Tibial nerve (tissue), 4 donors: ENCODE data around the gene BCAS1. TPM values are rescaled to one million over a fixed set of nuclear protein-coding genes. Genes with fewer than 3 reads are reported as not detected.

Experiments
- DNase-seq, 2 donors: peaks; one replicate each; pipeline ENCODE4 v3.0.0-alpha.2; 2019; ENCODE audit warnings: low spot score in 2 of 2
- H3K27ac ChIP-seq, 4 donors: fragments of 200-600 bp; sonication (generic) in 3 of 4; one replicate each; pipeline ENCODE4 v1.5.1; 2017 to 2019; ENCODE audit warnings: mild to moderate bottlenecking in 1 of 4
- H3K27me3 ChIP-seq, 2 donors: fragments of 200-600 bp; sonication (generic) in 1 of 2; one replicate each; pipeline versions ENCODE4 v1.5.1 to v1.6.0; 2017 to 2019
- H3K36me3 ChIP-seq, 3 donors: fragments of 200-600 bp; sonication (generic); one replicate each; pipeline ENCODE4 v1.5.1; 2018 to 2019
- H3K4me1 ChIP-seq, 4 donors: fragments of 200-600 bp; sonication (generic) in 3 of 4; one replicate each; pipeline ENCODE4 v1.5.1; 2017 to 2019
- H3K4me3 ChIP-seq, 4 donors: fragments of 200-600 bp; sonication (generic) in 3 of 4; one replicate each; pipeline ENCODE4 v1.5.1; 2017 to 2019; ENCODE audit warnings: mild to moderate bottlenecking in 1 of 4, moderate library complexity in 1 of 4
- H3K9me3 ChIP-seq, 4 donors: fragments of 200-600 bp; sonication (generic) in 3 of 4; one replicate each; pipeline ENCODE4 v1.5.1; 2017 to 2019
- CTCF ChIP-seq, 5 experiments: fragments of 200-600 bp in 3 of 5; fragments of 450-650 bp in 2 of 5; sonication (generic) in 3 of 5; IDR thresholded peaks; one replicate each; pipeline ENCODE4 v1.5.1; 2016 to 2019; ENCODE audit warnings: antibody characterized with exemption in 5 of 5, mild to moderate bottlenecking in 3 of 5, moderate library complexity in 2 of 5
- EP300 ChIP-seq, 2 donors: sonication (generic); formaldehyde crosslinking; IDR thresholded peaks; one replicate each; pipeline ENCODE4 v1.6.1; 2017; ENCODE audit warnings: antibody characterized with exemption in 2 of 2, mild to moderate bottlenecking in 1 of 2
- POLR2A ChIP-seq, 2 donors: fragments of 450-650 bp; IDR thresholded peaks; one replicate each; pipeline ENCODE4 v1.6.1; 2017; ENCODE audit warnings: antibody characterized with exemption in 2 of 2, mild to moderate bottlenecking in 2 of 2, moderate library complexity in 2 of 2
- WGBS, 2 donors: methylation state at CpG; one replicate each; pipeline ENCODE4 v1.1.5; 2018; 5-methylcytosine and 5-hydroxymethylcytosine counted together
- total RNA-seq, 4 donors: library from RNA; depleted of rRNA; stranded (reverse); fragments of >200 nt; gene quantifications; one replicate each; pipeline ENCODE4 v1.1.0, GENCODE V29; 2016

Gene BCAS1
- total RNA-seq, 4 donors from 2014 or later: 34.8 to 59.6 (median 47.1) TPM

GRCh38 chr20:54059691-54060364 lies 10.6 kb downstream of the BCAS1 start:
- TF ChIP-seq EP300 (IDR thresholded peaks at IDR 0.05): no peak
- no peak for TF ChIP-seq POLR2A (IDR thresholded peaks at IDR 0.05)
- TF ChIP-seq CTCF (IDR thresholded peaks at IDR 0.05): no peak
- H3K4me3 ChIP-seq: no peak overlapping the region
- H3K27ac ChIP-seq: peak overlapping the region in 1 of 4 donors; percentile 38
- 86 to 89% methylated on average over 6 of the region's 6 CpGs for WGBS, 2 donors
- H3K9me3 ChIP-seq: no peaks in the 10 kb centered on the region
- DNase-seq: no peak
- peaks cover 0 to 20% (median 7%) of the 10 kb centered on the region in 4 donors for H3K4me1 ChIP-seq
- H3K27me3 ChIP-seq: no peaks in the 10 kb centered on the region
- no peaks in the 10 kb centered on the region for H3K36me3 ChIP-seq

GRCh38 chr20:54058420-54059139 lies 11.8 kb downstream of the BCAS1 start:
- no peak for DNase-seq
- H3K4me1 ChIP-seq: peaks cover 0 to 20% (median 7%) of the 10 kb centered on the region in 4 donors
- TF ChIP-seq POLR2A (IDR thresholded peaks at IDR 0.05) (no peak), EP300 (IDR thresholded peaks at IDR 0.05) (no peak), CTCF (IDR thresholded peaks at IDR 0.05) (no peak)
- H3K27me3 ChIP-seq: no peaks in the 10 kb centered on the region
- no peaks in the 10 kb centered on the region for H3K36me3 ChIP-seq
- H3K27ac ChIP-seq: no peak overlapping the region
- H3K9me3 ChIP-seq: no peaks in the 10 kb centered on the region
- 86 to 87% methylated on average over 16 of the region's 16 CpGs for WGBS, 2 donors
- H3K4me3 ChIP-seq: no peak overlapping the region

- no peaks in the 10 kb centered on the region for H3K36me3 ChIP-seq
- H3K27ac ChIP-seq: no peak overlapping the region
- H3K9me3 ChIP-seq: no peaks in the 10 kb centered on the region
- TF ChIP-seq POLR2A (IDR thresholded peaks at IDR 0.05) (no peak), CTCF (IDR thresholded peaks at IDR 0.05) (no peak), EP300 (IDR thresholded peaks at IDR 0.05) (no peak)
- H3K4me1 ChIP-seq: peaks cover 0 to 13% (median 6%) of the 10 kb centered on the region in 4 donors
- no peaks in the 10 kb centered on the region for H3K27me3 ChIP-seq
- WGBS, 2 donors: 93 to 96% methylated on average over 3 of the region's 3 CpGs
- H3K4me3 ChIP-seq: no peak overlapping the region
- DNase-seq: no peak
Observed at GRCh38 chr20:54056762-54057639, 13.4 kb downstream of the BCAS1 start.

GRCh38 chr20:54054516-54054915 lies 15.9 kb downstream of the BCAS1 start:
- Histone ChIP-seq H3K27me3 (no peaks in the 10 kb centered on the region), H3K4me1 (no peaks in the 10 kb centered on the region), H3K36me3 (no peaks in the 10 kb centered on the region), H3K27ac (no peak overlapping the region), H3K4me3 (no peak overlapping the region), H3K9me3 (peaks cover 0 to 4% (median 0%) of the 10 kb centered on the region in 4 donors)
- DNase-seq: no peak
- 80 to 84% methylated on average over 5 of the region's 5 CpGs for WGBS, 2 donors
- no peak for TF ChIP-seq CTCF (IDR thresholded peaks at IDR 0.05)
- TF ChIP-seq EP300 (IDR thresholded peaks at IDR 0.05): no peak
- TF ChIP-seq POLR2A (IDR thresholded peaks at IDR 0.05): no peak
